ENCODE data around the gene MYO15A. TPM values are rescaled to one million over a fixed set of nuclear protein-coding genes. Genes with fewer than 3 reads are reported as not detected.

MYO15A gene
- total RNA-seq, 4 donors from 2014 or later, result 0.30 to 0.68 (median 0.50) TPM

- WGBS, 2 donors, result 80 to 84% methylated on average over 11 of the region's 11 CpGs
- DNase-seq (ENCODE audit: low spot score in 2 of 2), result no peak
- no peak overlapping the region for H3K4me3 ChIP-seq (ENCODE audit: low read depth, poor library complexity, severe bottlenecking)
- intact Hi-C loops (cut with DNase I; ENCODE audit: low total_unique reads), result no loop called here
- no peak for TF ChIP-seq CTCF (IDR thresholded peaks at IDR 0.05)
- no peak for TF ChIP-seq POLR2A (IDR thresholded peaks at IDR 0.05)
Measured at GRCh38 chr17:18124345-18125126, 16.0 kb downstream of the MYO15A start.

- 61 to 75% methylated on average over 4 of the region's 4 CpGs for WGBS, 2 donors
- DNase-seq (ENCODE audit: low spot score in 2 of 2), result no peak
- TF ChIP-seq CTCF (IDR thresholded peaks at IDR 0.05) (no peak), POLR2A (IDR thresholded peaks at IDR 0.05) (no peak)
- intact Hi-C loops (cut with DNase I; ENCODE audit: low total_unique reads), result no loop called here
- H3K4me3 ChIP-seq (ENCODE audit: low read depth, poor library complexity, severe bottlenecking), result no peak overlapping the region
Measured at GRCh38 chr17:18129041-18129502, 20.5 kb downstream of the MYO15A start.

- 94 to 98% methylated on average over 5 of the region's 5 CpGs for WGBS, 2 donors
- intact Hi-C loops (cut with DNase I; ENCODE audit: low total_unique reads), result no loop called here
- TF ChIP-seq POLR2A (IDR thresholded peaks at IDR 0.05) (no peak), CTCF (IDR thresholded peaks at IDR 0.05) (no peak)
- DNase-seq (ENCODE audit: low spot score in 2 of 2), result no peak
- no peak overlapping the region for H3K4me3 ChIP-seq (ENCODE audit: low read depth, poor library complexity, severe bottlenecking)
Measured at GRCh38 chr17:18132711-18133110, 24.2 kb downstream of the MYO15A start.

GRCh38 chr17:18136357-18136756 lies 27.8 kb downstream of the MYO15A start:
- 72 to 79% methylated on average over 19 of the region's 19 CpGs for WGBS, 2 donors
- DNase-seq (ENCODE audit: low spot score in 2 of 2), result no peak
- H3K4me3 ChIP-seq (ENCODE audit: low read depth, poor library complexity, severe bottlenecking), result no peak overlapping the region
- TF ChIP-seq CTCF (IDR thresholded peaks at IDR 0.05), result no peak
- no peak for TF ChIP-seq POLR2A (IDR thresholded peaks at IDR 0.05)
- intact Hi-C loops (cut with DNase I; ENCODE audit: low total_unique reads), result no loop called here

- intact Hi-C loops (cut with DNase I; ENCODE audit: low total_unique reads), result no loop called here
- no peak overlapping the region for H3K4me3 ChIP-seq (ENCODE audit: low read depth, poor library complexity, severe bottlenecking)
- no peak for DNase-seq (ENCODE audit: low spot score in 2 of 2)
- 91 to 92% methylated on average over 8 of the region's 8 CpGs for WGBS, 2 donors
- TF ChIP-seq CTCF (IDR thresholded peaks at IDR 0.05) (no peak), POLR2A (IDR thresholded peaks at IDR 0.05) (no peak)
Measured at GRCh38 chr17:18138065-18138749, 29.7 kb downstream of the MYO15A start.
